ENCODE data around the gene PAQR9. TPM values are rescaled to one million over a fixed set of nuclear protein-coding genes. Genes with fewer than 3 reads are reported as not detected.

PAQR9 gene
- total and polyA plus RNA-seq, 9 of the 15 experiments (the other 6 are each of a cell fraction or from before 2014, with no cell fraction given): 0.04 to 0.58 (median 0.22) TPM

DNA sequence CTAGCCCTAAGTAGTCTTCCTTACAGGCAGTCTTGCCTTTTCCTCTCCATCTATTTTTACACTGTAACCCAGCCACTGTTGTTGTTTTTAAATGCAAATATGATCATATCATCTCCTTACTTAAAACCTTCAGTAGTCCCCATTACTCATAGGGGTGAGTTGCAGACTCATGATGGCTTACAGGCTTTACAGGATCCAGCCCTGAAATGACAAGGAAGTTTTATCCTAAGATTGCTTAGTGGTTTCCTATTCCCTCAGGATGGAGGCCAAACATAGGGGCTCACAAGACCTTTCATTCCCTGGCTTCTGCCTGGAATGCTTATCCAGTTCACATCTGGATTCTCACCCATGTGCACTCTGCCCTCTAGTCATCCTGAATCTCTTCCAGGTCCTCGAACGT, 46.9 kb downstream of the PAQR9 start:
- CTCF ChIA-PET (ENCODE audit: low intra/inter-chr PET ratio): no interaction called here

More for the DNA sequence above, 46.9 kb downstream of the PAQR9 start:
- Histone ChIP-seq H3K4me3 (no peak overlapping the region), H3K4me1 (replicated peaks in 1 of 2; ENCODE audit: control insufficient read depth in 2 of 2, insufficient read depth in 2 of 2, low read length in 2 of 2) (no peaks in the 10 kb centered on the region; a peak in 1 of 5 replicates), H3K36me3 (ENCODE audit: control insufficient read depth, insufficient read depth, low read length) (no peaks in the 10 kb centered on the region), H3K27ac (ENCODE audit: extremely low read depth, low read depth, low read length) (no peak overlapping the region), H3K9ac (ENCODE audit: insufficient read depth in 1 of 2, low read depth in 2 of 2, low read length in 2 of 2) (no peak overlapping the region), H3K9me1 (ENCODE audit: control insufficient read depth, insufficient read depth, low read length) (no peaks in the 10 kb centered on the region), H3K27me3 (ENCODE audit: control insufficient read depth in 2 of 2, insufficient read depth in 2 of 2, low read length in 2 of 2) (no peaks in the 10 kb centered on the region), H3K9me3 (replicated peaks; ENCODE audit: control insufficient read depth, insufficient read depth, low read depth, low read length) (no peaks in the 10 kb centered on the region), H4K20me1 (replicated peaks; ENCODE audit: control insufficient read depth, insufficient read depth, low read length) (no peaks in the 10 kb centered on the region), H2AFZ (ENCODE audit: low read depth, low read length) (peak overlapping the region; percentile 53; the same call in 1 of the 2 replicates), H3K4me2 (ENCODE audit: insufficient read depth, low read length) (no peak overlapping the region), H3K79me2 (ENCODE audit: control insufficient read depth, insufficient read depth, low read length) (no peaks in the 10 kb centered on the region)
- no peak for FAIRE-seq
- ATAC-seq: peak; percentile 51; the same call in 2 of the 3 replicates
- intact Hi-C loops (cut with micrococcal nuclease) (no loop called here), in situ Hi-C loops (cut with MboI) (no loop called here)
- POLR2A ChIA-PET: interaction anchor here (1.4 kb wide), 1 partner anchor 16 kb away, joined by 3 read pairs; no protein-coding TSS in a partner anchor
- DNase-seq (ENCODE audit: extremely low read depth in 1 of 4, low spot score in 3 of 4): no peak
- BruUV-seq (replicated peaks): no TSS peak
- WGBS (ENCODE audit: insufficient coverage, low coverage, missing lambda C conversion rate): 36% methylated on average over 2 of the region's 2 CpGs
- TF ChIP-seq IRF9 (tag; IDR thresholded peaks at IDR 0.05) (no peak), NFE2 (IDR thresholded peaks at IDR 0.05; ENCODE audit: low read depth) (peak; percentile 31; the same call in 1 of the 2 replicates), FOSL1 (tag; conservative IDR thresholded peaks at IDR 0.05) (peak; percentile 65), MAFK (IDR thresholded peaks at IDR 0.05; ENCODE audit: low read length) (no peak), L3MBTL2 (IDR thresholded peaks at IDR 0.05) (0 out of 2 replicates have a peak, but pooled peaks have one; percentile 13), NR2C1 (IDR thresholded peaks at IDR 0.05) (no peak), NR2C1 (tag; IDR thresholded peaks at IDR 0.05) (0 out of 2 replicates have a peak, but pooled peaks have one; percentile 27), MAFG (tag; conservative IDR thresholded peaks at IDR 0.05) (peak; percentile 57; the same call in 1 of the 2 replicates), C11orf30 (IDR thresholded peaks at IDR 0.05; ENCODE audit: low read depth) (peak; percentile 38; the same call in 1 of the 2 replicates)
- TF ChIP-seq, protein P1, sequence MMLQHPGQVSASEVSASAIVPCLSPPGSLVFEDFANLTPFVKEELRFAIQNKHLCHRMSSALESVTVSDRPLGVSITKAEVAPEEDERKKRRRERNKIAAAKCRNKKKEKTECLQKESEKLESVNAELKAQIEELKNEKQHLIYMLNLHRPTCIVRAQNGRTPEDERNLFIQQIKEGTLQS (IDR thresholded peaks at IDR 0.05): peak; percentile 23; the same call in 1 of the 2 replicates
- TF ChIP-seq, protein P1 (CRISPR knock-in tag; conservative IDR thresholded peaks at IDR 0.05): no peak

Data from K562 (cell line).